HG02884 (cell line): Measurements from ENCODE around the gene TBC1D25.
"Not testable (repeated sequence)": the region's sequence is repeated elsewhere in the genome, so short reads cannot be mapped to it uniquely, and the experiment has no call there.

Source experiments
- ATAC-seq: cut with Tn5 transposase; IDR thresholded peaks from one replicate; pipeline ENCODE4 v1.9.1; 2021; ENCODE audit warnings: mild to moderate bottlenecking, moderate library complexity; ENCODE audit not compliant: unreplicated experiment

Gene TBC1D25

GRCh38 chrX:48555731-48556325, 16.3 kb downstream of the TBC1D25 start:
- not testable (repeated sequence) for ATAC-seq

GRCh38 chrX:48558271-48558670, 18.8 kb downstream of the TBC1D25 start:
- no peak for ATAC-seq

GRCh38 chrX:48559636-48560035, 20.1 kb downstream of the TBC1D25 start:
- ATAC-seq: no peak

- ATAC-seq: no peak
Measured at GRCh38 chrX:48560056-48560455, 20.5 kb downstream of the TBC1D25 start.

GRCh38 chrX:48560681-48561080, 21.2 kb downstream of the TBC1D25 start:
- no peak for ATAC-seq

- peak; percentile 52 for ATAC-seq
Measured at GRCh38 chrX:48569958-48570357, 30.4 kb downstream of the TBC1D25 start.

- no peak for ATAC-seq
Measured at GRCh38 chrX:48573690-48574269, 34.3 kb downstream of the TBC1D25 start.

GRCh38 chrX:48574270-48575266, 35.1 kb downstream of the TBC1D25 start, which contains the start of gene RBM3:
Gene RBM3 (plus strand): TSS chrX:48574484. CDS start chrX:48575181, 697 bp downstream.
- ATAC-seq: peak; percentile 82

- ATAC-seq: no peak
Measured at GRCh38 chrX:48575642-48576041, 36.1 kb downstream of the TBC1D25 start.

- no peak for ATAC-seq
Measured at GRCh38 chrX:48576108-48576507, 36.6 kb downstream of the TBC1D25 start.

- no peak for ATAC-seq
Measured at GRCh38 chrX:48578661-48579128, 39.2 kb downstream of the TBC1D25 start.

GRCh38 chrX:48579259-48579658, 39.7 kb downstream of the TBC1D25 start:
- no peak for ATAC-seq

GRCh38 chrX:48580662-48581061, 41.1 kb downstream of the TBC1D25 start:
- ATAC-seq: no peak

- no peak for ATAC-seq
Measured at GRCh38 chrX:48584698-48585097, 45.2 kb downstream of the TBC1D25 start.

- ATAC-seq: no peak
Measured at GRCh38 chrX:48589482-48590162, 50.1 kb downstream of the TBC1D25 start.

- no peak for ATAC-seq
Measured at GRCh38 chrX:48590203-48591103, 50.9 kb downstream of the TBC1D25 start.

- ATAC-seq: no peak
Measured at GRCh38 chrX:48591255-48591791, 51.8 kb downstream of the TBC1D25 start.

GRCh38 chrX:48592971-48593370, 53.5 kb downstream of the TBC1D25 start:
- no peak for ATAC-seq

- no peak for ATAC-seq
Measured at GRCh38 chrX:48595929-48596328, 56.4 kb downstream of the TBC1D25 start.
